SK-MEL-5 (cell line): ENCODE measurements around the gene TRPV2. TPM values are rescaled to one million over a fixed set of nuclear protein-coding genes. Genes with fewer than 3 reads are reported as not detected.
A peak's percentile ranks its signal among the peaks of the same experiment; 100 is the strongest.
"Not testable (repeated sequence)": the region's sequence is repeated elsewhere in the genome, so short reads cannot be mapped to it uniquely, and the experiment has no call there.

ENCODE experiments used
- DNase-seq: peaks from one replicate; pipeline ENCODE4 v3.0.0-alpha.2; 2016; ENCODE audit warnings: low read depth, low spot score
- in situ Hi-C: cut with HindIII; loops from 2 replicates; pipeline ENCODE4 v1.10.0; 2016; ENCODE audit warnings: low sequenced_read_pairs, high pct_unique_total_duplicates, low pct_unique_long_range_greater_than_20kb
- total RNA-seq: library from RNA; depleted of rRNA; stranded (reverse); fragments of >200 nt; shearing (Covaris generic); gene quantifications from 2 replicates; pipeline ENCODE4 v1.2.3, GENCODE V29; 2014

TRPV2 gene
- total RNA-seq, 1 experiment from 2014 or later, result 208 TPM

- in situ Hi-C loops, DNase-seq: not testable (repeated sequence)
Measured at GRCh38 chr17:16396693-16397092, 18.7 kb upstream of the TRPV2 start.

GRCh38 chr17:16398270-16399267 is 16.8 kb upstream of the TRPV2 start:
- DNase-seq, result no peak
- in situ Hi-C loops, result no loop called here

GRCh38 chr17:16403847-16404246 is 11.5 kb upstream of the TRPV2 start:
- DNase-seq, in situ Hi-C loops: not testable (repeated sequence)

- in situ Hi-C loops, result no loop called here
Measured at GRCh38 chr17:16406742-16407674, 8.4 kb upstream of the TRPV2 start.

GRCh38 chr17:16407911-16408588 is 7.3 kb upstream of the TRPV2 start:
- in situ Hi-C loops, result no loop called here

More at GRCh38 chr17:16406742-16407674, 8.4 kb upstream of the TRPV2 start:
- peak; percentile 26 for DNase-seq

GRCh38 chr17:16417399-16417798 is 2.0 kb downstream of the TRPV2 start:
- DNase-seq, result no peak
- in situ Hi-C loops, result no loop called here

More at GRCh38 chr17:16407911-16408588, 7.3 kb upstream of the TRPV2 start:
- peak; percentile 72 for DNase-seq

GRCh38 chr17:16417896-16418684 is 2.7 kb downstream of the TRPV2 start:
- no peak for DNase-seq
- in situ Hi-C loops, result no loop called here

GRCh38 chr17:16418685-16419068 is 3.3 kb downstream of the TRPV2 start:
- in situ Hi-C loops, result no loop called here

GRCh38 chr17:16419074-16419928 is 3.9 kb downstream of the TRPV2 start:
- DNase-seq, result peak; percentile 93
- in situ Hi-C loops, result no loop called here

More at GRCh38 chr17:16418685-16419068, 3.3 kb downstream of the TRPV2 start:
- no peak for DNase-seq

GRCh38 chr17:16419929-16420271 is 4.5 kb downstream of the TRPV2 start:
- in situ Hi-C loops, result no loop called here
- DNase-seq, result peak; percentile 37

- no peak for DNase-seq
- in situ Hi-C loops, result no loop called here
Measured at GRCh38 chr17:16422416-16422815, 7.0 kb downstream of the TRPV2 start.

- no peak for DNase-seq
- in situ Hi-C loops, result no loop called here
Measured at GRCh38 chr17:16423226-16423872, 8.0 kb downstream of the TRPV2 start.

GRCh38 chr17:16425202-16425601 is 9.8 kb downstream of the TRPV2 start:
- no peak for DNase-seq
- in situ Hi-C loops, result no loop called here

GRCh38 chr17:16425698-16426659 is 10.6 kb downstream of the TRPV2 start:
- no peak for DNase-seq
- in situ Hi-C loops, result no loop called here

GRCh38 chr17:16427020-16427419 is 11.6 kb downstream of the TRPV2 start:
- DNase-seq, result no peak
- in situ Hi-C loops, result no loop called here
